Testis (tissue), 3 donors: ENCODE measurements around the gene PDIA4. TPM values are rescaled to one million over a fixed set of nuclear protein-coding genes. Genes with fewer than 3 reads are reported as not detected.

Experiments
- DNase-seq: peaks from one replicate; pipeline ENCODE4 v3.0.0-alpha.2; 2019
- H3K27ac ChIP-seq, 2 donors: fragments of 200-600 bp; sonication (generic); one replicate each; pipeline ENCODE4 v1.5.1; 2019
- H3K27me3 ChIP-seq: fragments of 200-600 bp; sonication (generic); one replicate; pipeline ENCODE4 v1.5.1; 2019
- H3K36me3 ChIP-seq: fragments of 200-600 bp; sonication (generic); one replicate; pipeline ENCODE4 v1.5.1; 2017; ENCODE audit warnings: low read depth; ENCODE audit errors: missing control alignments
- H3K4me1 ChIP-seq: fragments of 200-600 bp; sonication (generic); one replicate; pipeline ENCODE4 v1.5.1; 2019
- H3K4me3 ChIP-seq, 2 donors: fragments of 200-600 bp; sonication (generic); one replicate each; pipeline ENCODE4 v1.5.1; 2017 to 2019
- H3K9me3 ChIP-seq: fragments of 200-600 bp; sonication (generic); one replicate; pipeline ENCODE4 v1.5.1; 2017
- POLR2A ChIP-seq: fragments of 450-650 bp; IDR thresholded peaks from one replicate; pipeline ENCODE4 v1.6.1; 2017; ENCODE audit warnings: antibody characterized with exemption, mild to moderate bottlenecking, moderate library complexity
- WGBS, 2 donors: methylation state at CpG; one replicate each; pipeline ENCODE4 v1.1.5; 2018; 5-methylcytosine and 5-hydroxymethylcytosine counted together
- intact Hi-C: fragments of 100-400 bp; cut with DNase I; formaldehyde crosslinking; loops from one replicate; pipeline ENCODE4 v1.15.1; 2023; ENCODE audit warnings: low total_unique reads
- polyA plus RNA-seq: library from polyadenylated mRNA; stranded (reverse); fragments of 350-450 nt; fragmentation: Illumina TruSeq; extraction: RNeasy Lipid Tissue Mini Kit (QIAGEN cat#74804); gene quantifications from one replicate; pipeline ENCODE4 v1.2.3, GENCODE V29; 2014; ENCODE audit warnings: low read depth, low replicate concordance; ENCODE audit not compliant: insufficient read depth
- total RNA-seq, 2 donors: library from RNA; depleted of rRNA; stranded (reverse); fragments of >200 nt; gene quantifications; one replicate each; pipeline ENCODE4 v1.2.3, GENCODE V29; 2016
- TF ChIP-seq, protein P1 (sequence below), 3 experiments: fragments of 450-650 bp in 2 of 3; fragments of 200-600 bp in 1 of 3; sonication (generic) in 1 of 3; IDR thresholded peaks; one replicate each; pipeline ENCODE4 v1.5.1; 2016 to 2019; ENCODE audit warnings: antibody characterized with exemption in 3 of 3, mild to moderate bottlenecking in 2 of 3, moderate library complexity in 1 of 3

PDIA4 gene
- total and polyA plus RNA-seq, 3 donors from 2014 or later = 59.3 to 86.5 (median 67.1) TPM

DNA sequence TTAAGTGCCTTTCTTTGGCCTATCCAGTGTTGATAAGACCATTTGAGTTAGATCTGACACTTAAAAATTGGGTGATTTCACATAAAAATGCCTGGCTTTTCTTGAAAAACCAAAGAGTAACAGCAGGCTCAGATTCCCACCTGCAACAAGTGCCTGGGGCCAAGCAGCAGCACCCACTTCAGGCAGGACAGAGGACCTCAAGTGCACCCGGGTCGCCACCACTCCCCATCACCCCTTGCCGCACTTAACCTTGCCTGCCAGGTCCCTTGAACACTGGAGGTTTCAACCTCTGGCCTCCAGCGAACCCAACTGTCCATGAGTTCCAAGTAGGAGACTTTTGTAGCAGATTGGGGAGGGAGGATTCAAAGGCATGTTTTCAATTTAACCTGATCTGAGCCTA lies 30.8 kb downstream of the PDIA4 start:
- Histone ChIP-seq H3K27me3 (no peaks in the 10 kb centered on the region), H3K4me1 (no peaks in the 10 kb centered on the region), H3K36me3 (no peaks in the 10 kb centered on the region), H3K9me3 (no peaks in the 10 kb centered on the region), H3K4me3 (no peak overlapping the region), H3K27ac (no peak overlapping the region)
- no peak for DNase-seq
- TF ChIP-seq POLR2A = no peak
- TF ChIP-seq, protein P1, sequence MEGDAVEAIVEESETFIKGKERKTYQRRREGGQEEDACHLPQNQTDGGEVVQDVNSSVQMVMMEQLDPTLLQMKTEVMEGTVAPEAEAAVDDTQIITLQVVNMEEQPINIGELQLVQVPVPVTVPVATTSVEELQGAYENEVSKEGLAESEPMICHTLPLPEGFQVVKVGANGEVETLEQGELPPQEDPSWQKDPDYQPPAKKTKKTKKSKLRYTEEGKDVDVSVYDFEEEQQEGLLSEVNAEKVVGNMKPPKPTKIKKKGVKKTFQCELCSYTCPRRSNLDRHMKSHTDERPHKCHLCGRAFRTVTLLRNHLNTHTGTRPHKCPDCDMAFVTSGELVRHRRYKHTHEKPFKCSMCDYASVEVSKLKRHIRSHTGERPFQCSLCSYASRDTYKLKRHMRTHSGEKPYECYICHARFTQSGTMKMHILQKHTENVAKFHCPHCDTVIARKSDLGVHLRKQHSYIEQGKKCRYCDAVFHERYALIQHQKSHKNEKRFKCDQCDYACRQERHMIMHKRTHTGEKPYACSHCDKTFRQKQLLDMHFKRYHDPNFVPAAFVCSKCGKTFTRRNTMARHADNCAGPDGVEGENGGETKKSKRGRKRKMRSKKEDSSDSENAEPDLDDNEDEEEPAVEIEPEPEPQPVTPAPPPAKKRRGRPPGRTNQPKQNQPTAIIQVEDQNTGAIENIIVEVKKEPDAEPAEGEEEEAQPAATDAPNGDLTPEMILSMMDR (IDR thresholded peaks at IDR 0.05) = no peak
- 85 to 87% methylated on average over 4 of the region's 4 CpGs for WGBS, 2 donors
- intact Hi-C loops = no loop called here

DNA sequence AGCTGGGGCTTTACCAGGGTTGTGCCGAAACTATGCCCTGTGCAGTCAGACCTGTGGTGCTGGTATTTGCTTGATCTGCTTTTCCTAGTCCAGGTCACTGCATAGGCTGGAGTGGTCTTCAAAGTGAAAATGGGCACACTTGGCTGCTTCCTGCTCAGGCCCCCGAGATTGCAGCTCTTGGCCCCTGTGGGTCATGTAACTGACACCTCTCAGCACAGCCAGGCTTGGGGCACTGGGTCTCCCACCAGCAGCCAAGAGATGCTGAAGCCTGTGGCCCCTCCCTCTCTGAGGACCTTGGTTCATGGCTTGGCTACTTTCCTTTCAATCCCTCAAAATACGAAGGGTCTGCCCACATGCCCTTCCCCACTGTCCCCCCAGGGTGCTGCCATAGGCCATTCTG lies 33.7 kb downstream of the PDIA4 start:
- no peak overlapping the region for H3K4me3 ChIP-seq
- no peaks in the 10 kb centered on the region for H3K27me3 ChIP-seq
- no peak for DNase-seq
- no peak overlapping the region for H3K27ac ChIP-seq
- H3K4me1 ChIP-seq = no peaks in the 10 kb centered on the region
- TF ChIP-seq, protein P1 (IDR thresholded peaks at IDR 0.05) = no peak
- no peak for TF ChIP-seq POLR2A
- WGBS, 2 donors = 56 to 63% methylated on average over 2 to 3 of the region's 3 CpGs
- intact Hi-C loops = no loop called here
- H3K9me3 ChIP-seq = no peaks in the 10 kb centered on the region
- no peaks in the 10 kb centered on the region for H3K36me3 ChIP-seq

DNA sequence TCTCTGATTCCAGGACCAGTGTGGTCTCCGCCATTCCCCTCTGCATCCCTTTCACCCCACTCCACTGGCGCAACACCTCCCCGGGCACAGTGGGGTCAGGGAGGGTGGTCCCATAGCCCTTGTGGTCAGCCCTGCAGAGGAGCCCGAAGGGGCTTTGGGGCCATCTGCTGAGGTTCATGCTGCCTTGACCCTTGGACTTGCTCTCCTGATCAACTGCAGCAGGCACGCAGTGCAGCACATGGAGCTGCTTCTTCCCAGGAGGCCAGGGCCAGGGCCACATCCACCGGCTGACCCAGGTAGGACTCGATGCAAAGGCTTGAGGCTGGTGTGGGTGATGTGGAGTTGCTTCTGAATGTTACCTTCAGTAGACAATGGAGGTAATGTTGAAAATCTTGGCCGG lies 35.1 kb downstream of the PDIA4 start:
- WGBS, 2 donors = 92 to 96% methylated on average over 8 of the region's 8 CpGs
- TF ChIP-seq, protein P1 (IDR thresholded peaks at IDR 0.05) = no peak
- TF ChIP-seq POLR2A = no peak
- intact Hi-C loops = no loop called here

DNA sequence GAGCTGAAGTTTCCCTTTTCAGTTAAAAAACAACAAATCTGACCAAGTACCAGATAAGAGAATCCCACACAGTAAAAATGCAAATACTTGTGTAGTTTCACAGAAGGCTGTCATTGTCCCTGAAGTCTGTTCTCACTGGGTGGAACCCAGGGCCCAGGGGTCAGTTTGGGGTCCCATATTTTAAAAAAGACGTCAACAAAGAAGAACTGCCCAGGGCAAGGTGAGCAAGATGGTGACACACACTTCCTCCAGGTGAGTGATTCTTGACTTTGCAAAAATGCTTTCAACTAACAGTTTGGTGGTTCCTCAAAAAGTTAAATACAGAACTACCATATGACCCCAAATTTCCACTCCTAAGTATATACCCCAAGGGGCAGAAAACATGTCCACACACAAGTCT lies 36.8 kb downstream of the PDIA4 start:
- WGBS, 2 donors = 52 to 70% methylated on average over 1 of the region's 1 CpG
- Histone ChIP-seq H3K36me3 (no peaks in the 10 kb centered on the region), H3K9me3 (no peaks in the 10 kb centered on the region), H3K4me3 (no peak overlapping the region), H3K27me3 (no peaks in the 10 kb centered on the region), H3K4me1 (no peaks in the 10 kb centered on the region), H3K27ac (no peak overlapping the region)
- TF ChIP-seq, protein P1 (IDR thresholded peaks at IDR 0.05) = no peak
- TF ChIP-seq POLR2A = no peak
- intact Hi-C loops = no loop called here
- no peak for DNase-seq

More for the DNA sequence above, 35.1 kb downstream of the PDIA4 start:
- no peak overlapping the region for H3K4me3 ChIP-seq
- no peak overlapping the region for H3K27ac ChIP-seq
- no peaks in the 10 kb centered on the region for H3K9me3 ChIP-seq
- no peaks in the 10 kb centered on the region for H3K36me3 ChIP-seq
- DNase-seq = no peak
- no peaks in the 10 kb centered on the region for H3K4me1 ChIP-seq
- H3K27me3 ChIP-seq = no peaks in the 10 kb centered on the region

DNA sequence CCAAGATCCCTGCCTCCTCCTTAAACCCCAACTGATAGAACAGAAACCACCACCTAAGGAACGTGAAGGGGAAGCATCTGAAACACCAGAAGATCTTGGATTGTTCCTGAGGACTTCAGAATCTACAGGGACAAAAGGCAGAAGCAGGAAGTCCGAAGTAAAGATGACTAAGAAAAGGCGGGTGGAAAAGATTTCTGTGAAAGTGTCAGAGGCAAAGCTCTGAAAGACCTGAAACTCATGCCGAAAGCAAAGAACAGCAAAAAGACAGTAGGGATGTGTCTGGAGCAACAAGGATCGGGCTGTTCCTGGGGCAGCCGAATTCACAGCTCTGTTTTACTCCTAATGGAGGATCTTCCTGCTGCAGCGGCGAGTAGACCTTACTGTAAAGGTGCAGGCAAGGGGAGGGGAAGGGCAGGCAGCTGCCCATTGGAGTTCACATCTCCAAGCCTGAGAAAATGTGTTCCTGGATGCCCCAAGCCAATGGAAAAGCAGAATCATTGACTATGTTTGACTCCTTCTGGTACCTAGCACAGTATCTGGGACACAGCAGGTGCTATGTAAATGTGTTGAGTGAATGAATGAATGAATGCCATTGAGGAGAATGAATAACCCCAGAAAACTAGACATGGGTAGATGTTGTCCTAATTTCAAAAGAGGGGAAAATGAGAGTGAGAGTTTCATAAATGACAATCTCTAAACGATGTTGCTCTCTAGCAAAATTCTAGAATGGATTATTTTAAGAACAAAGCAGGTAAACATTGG lies 40.4 kb downstream of the PDIA4 start:
- intact Hi-C loops = no loop called here
- WGBS, 2 donors = 3 to 4% methylated on average over 9 of the region's 9 CpGs
- peak overlapping the region; percentile 69 to 72 for H3K4me3 ChIP-seq
- peak overlapping the region; percentile 85 to 86 for H3K27ac ChIP-seq
- no peak for TF ChIP-seq POLR2A
- TF ChIP-seq, protein P1 (IDR thresholded peaks at IDR 0.05) = no peak
- DNase-seq = peak; percentile 31
- H3K27me3 ChIP-seq = no peaks in the 10 kb centered on the region
- peaks cover 9% of the 10 kb centered on the region for H3K4me1 ChIP-seq
- H3K36me3 ChIP-seq = no peaks in the 10 kb centered on the region
- no peaks in the 10 kb centered on the region for H3K9me3 ChIP-seq
